TTC549 (cell line): ENCODE results near the gene TOPORS.

Experiments used
- FAIRE-seq: peaks from 2 replicates; lab custom pipeline; 2012; peaks lifted over from hg19 to GRCh38; lab: Jason Lieb, UNC

Gene TOPORS

GRCh38 chr9:32502464-32502863, 49.9 kb downstream of the TOPORS start:
- FAIRE-seq: no peak

GRCh38 chr9:32501868-32502267, 50.5 kb downstream of the TOPORS start:
- no peak for FAIRE-seq

- no peak for FAIRE-seq
Observed at GRCh38 chr9:32500768-32501167, 51.6 kb downstream of the TOPORS start.

GRCh38 chr9:32497921-32498320, 54.5 kb downstream of the TOPORS start:
- no peak for FAIRE-seq

GRCh38 chr9:32490601-32491000, 61.8 kb downstream of the TOPORS start:
- FAIRE-seq: no peak
